GM19452 (cell line): ENCODE measurements around the gene HSPA1A.
"Not testable (repeated sequence)": the region's sequence is repeated elsewhere in the genome, so short reads cannot be mapped to it uniquely, and the experiment has no call there.

Source experiments
- ATAC-seq: cut with Tn5 transposase; IDR thresholded peaks from one replicate; pipeline ENCODE4 v1.9.1; 2021; ENCODE audit not compliant: unreplicated experiment

Gene HSPA1A

DNA sequence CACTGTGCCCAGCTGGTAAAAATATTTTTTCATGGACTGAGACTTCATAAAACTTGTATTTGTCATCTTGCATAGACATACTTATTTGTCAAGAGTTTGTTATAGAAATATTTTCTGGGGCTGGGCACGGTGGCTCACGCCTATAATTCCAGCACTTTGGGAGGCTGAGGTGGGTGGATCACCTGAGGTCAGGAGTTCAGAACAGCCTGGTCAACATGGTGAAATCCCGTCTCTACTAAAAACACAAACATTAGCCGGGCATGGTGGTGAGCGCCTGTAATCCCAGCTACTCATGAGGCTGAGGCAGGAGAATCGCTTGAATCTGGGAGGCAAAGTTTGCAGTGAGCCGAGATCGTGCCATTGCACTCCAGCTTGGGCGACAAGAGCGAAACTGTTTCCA is 6.7 kb upstream of the HSPA1A start:
- not testable (repeated sequence) for ATAC-seq

DNA sequence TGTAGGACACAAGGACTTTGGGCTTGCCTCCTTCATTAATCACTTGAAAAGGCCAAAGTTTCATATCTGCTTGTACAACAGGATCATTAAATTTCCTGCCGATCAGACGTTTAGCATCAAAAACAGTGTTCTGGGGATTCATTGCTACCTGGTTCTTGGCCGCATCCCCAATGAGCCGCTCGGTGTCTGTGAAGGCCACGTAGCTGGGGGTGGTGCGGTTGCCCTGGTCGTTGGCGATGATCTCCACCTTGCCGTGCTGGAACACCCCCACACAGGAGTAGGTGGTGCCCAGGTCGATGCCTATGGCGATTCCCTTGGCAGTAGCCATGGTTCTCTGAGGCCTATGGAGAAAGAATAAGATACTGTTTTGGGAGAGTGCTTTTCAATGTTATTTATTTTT is 3.7 kb upstream of the HSPA1A start:
- no peak for ATAC-seq

DNA sequence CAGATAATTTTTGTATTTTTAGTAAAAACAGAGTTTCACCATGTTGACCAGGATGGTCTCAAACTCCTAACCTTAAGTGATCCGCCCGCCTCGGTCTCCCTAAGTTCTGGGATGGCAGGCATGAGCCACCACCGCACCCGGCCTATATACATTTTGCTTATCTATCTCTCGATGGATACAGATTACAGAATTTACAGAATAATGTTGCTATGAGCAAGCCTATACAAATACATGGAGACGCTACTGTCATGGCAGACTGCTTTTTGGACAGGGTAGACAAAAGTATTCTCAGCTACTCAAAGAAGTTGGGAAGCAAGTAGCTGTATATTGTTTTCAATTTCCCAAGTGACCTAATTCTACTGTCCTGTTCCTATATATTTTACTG is 1.9 kb upstream of the HSPA1A start:
- ATAC-seq: no peak

DNA sequence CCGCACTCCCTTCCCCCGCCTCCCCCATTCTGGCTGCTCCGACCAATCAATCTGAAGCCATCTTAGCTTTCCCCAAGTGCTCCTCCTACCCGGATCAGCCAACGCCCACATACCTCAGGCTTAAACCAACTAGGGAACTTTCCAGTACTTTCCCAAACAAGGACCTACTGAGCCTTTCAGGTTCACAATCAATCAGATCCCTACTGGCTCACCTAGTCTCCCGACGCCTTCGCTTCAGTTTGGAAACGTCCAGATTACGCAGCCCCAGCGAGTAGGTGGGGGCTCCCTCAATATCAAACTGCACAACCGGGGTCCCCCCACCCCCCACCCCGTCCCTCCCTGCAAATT is 692 bp upstream of the HSPA1A start:
- no peak for ATAC-seq

DNA sequence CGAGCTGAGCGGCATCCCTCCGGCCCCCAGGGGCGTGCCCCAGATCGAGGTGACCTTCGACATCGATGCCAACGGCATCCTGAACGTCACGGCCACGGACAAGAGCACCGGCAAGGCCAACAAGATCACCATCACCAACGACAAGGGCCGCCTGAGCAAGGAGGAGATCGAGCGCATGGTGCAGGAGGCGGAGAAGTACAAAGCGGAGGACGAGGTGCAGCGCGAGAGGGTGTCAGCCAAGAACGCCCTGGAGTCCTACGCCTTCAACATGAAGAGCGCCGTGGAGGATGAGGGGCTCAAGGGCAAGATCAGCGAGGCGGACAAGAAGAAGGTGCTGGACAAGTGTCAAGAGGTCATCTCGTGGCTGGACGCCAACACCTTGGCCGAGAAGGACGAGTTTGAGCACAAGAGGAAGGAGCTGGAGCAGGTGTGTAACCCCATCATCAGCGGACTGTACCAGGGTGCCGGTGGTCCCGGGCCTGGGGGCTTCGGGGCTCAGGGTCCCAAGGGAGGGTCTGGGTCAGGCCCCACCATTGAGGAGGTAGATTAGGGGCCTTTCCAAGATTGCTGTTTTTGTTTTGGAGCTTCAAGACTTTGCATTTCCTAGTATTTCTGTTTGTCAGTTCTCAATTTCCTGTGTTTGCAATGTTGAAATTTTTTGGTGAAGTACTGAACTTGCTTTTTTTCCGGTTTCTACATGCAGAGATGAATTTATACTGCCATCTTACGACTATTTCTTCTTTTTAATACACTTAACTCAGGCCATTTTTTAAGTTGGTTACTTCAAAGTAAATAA is 2.0 kb downstream of the HSPA1A start:
- ATAC-seq: not testable (repeated sequence)

DNA sequence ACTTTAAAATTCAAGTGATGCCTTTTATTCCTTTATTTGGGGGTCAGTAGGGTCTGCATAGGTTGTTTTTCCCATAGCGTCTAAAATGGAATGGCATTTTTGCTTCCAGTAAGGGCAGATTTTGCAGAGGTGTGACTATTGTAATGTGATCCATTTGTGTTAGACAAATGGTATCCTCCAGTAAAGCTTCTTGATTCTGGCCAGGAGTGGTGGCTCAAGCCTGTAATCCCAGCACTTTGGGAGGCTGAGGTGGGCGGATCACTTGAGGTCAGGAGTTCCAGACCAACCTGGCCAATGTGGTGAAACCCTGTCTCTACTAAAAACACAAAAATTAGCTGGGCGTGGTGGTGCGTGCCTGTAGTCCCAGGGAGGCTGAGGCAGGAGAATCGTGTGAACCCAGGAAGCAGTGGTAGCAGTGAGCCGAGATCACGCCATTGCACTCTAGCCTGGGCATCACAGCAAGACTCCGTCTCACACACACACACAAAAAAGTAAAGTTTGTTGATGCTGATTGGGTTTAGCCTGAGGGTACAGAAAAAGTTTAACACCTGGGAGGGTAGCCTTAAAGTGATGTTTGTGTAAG is 2.7 kb downstream of the HSPA1A start:
- ATAC-seq: not testable (repeated sequence)

DNA sequence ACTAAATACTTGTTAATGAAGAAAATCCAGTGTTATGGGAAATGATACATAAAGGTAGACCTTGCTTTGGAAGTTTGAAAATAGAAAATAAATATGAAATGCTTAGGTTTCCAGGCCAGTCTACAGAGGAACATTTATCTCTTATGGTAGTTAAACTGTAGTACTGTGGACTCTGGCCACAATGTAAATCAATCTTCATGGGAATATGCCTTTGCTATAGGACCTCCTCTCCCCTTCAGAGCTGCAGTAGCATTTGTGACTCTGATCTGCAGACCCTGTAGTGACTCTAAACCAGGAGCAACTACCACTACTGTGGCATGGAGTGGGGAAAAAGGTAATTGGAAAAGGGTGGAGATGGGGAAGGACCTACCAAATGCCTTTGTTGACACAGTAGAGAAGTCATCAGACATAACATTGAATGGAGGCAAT is 4.5 kb downstream of the HSPA1A start:
- ATAC-seq: no peak

DNA sequence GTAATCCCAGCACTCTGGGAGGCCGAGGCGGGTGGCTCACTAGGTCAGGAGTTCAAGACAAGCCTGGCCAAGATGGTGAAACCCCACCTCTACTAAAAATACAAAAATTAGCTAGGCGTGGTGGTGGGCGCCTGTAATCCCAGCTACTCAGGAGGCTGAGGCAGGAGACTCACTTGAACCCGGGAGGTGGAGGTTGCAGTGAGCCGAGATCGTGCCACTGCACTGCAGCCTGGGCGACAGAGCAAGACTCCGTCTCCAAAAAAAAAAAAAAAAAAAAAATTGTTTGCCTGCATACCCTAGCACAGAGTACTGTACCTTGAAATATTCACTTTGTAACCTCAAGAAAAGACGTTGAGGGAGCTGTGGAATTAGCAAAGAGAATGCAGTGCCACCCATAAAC is 5.1 kb downstream of the HSPA1A start:
- ATAC-seq: not testable (repeated sequence)

DNA sequence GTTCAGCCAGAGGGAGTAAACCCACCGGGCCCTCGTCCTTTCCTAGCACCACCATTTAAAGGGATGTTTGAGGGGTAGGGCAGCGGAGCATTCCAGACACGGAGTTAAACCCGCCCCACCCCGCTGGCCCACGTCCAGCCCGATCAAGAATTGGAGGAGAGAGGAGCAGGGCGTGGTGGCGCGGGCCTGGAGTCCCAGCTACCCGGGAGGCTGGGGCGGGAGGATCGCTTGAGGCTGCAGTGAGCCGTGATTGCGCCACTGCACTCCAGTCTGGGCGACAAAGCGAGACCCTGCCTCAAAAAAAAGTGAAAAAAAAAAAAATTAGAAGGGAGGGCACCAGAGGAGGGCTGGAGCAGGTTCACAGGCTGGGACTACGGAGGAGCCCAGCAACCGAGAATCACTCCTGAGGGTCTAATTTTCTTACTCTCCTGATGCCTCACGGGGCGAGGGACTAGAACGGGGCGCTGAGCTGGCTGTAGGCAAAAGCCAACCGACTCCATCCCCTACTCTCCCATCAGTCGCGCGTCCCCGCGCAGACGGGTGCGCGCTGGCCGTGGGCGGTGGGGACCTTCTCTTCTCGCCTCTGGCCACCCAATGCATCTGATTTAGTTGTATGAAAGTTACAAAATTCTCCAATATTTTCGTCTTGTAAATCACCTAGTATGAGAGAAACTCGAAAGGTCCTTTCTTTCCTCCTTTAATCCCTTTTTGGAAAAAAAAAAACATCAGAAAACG is 6.1 kb downstream of the HSPA1A start:
- ATAC-seq: no peak

DNA sequence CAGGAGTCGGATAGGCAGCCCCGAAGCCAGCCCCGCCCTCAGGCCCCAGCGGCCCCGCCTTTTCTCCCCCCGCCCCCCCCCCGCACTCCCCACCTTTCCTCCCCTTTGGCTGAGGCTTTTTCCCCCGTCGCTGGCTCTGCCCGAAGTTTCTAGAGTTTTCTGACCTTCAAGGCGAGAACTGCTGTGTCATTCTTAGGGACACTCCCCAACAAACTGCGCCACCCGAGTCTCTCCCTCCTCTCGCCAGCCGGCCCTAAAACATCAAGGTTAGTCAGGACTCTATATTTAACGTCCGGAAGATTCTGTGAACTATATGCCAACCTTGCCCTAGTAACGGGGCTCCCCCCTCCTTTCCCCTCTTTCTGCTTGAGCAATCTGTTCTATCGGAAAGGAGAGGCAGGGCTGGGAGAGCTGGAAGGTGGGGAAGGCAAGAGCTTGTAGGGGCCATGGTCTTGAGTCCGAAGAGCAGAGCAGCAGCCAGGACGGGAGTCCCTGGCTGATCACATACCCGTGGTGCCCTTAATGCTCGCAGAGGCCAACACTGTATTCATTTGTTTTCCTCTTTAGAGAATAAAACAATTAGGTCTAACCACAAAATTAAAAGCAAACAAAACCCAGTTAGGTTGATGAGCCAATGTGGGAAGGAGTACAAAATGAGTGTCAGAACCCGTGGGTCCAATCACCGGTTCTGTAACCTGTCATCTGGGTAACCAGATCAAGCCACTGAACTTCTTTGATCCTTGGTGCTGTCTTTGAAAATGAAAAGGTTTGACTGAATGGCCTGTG is 6.9 kb downstream of the HSPA1A start:
- no peak for ATAC-seq

DNA sequence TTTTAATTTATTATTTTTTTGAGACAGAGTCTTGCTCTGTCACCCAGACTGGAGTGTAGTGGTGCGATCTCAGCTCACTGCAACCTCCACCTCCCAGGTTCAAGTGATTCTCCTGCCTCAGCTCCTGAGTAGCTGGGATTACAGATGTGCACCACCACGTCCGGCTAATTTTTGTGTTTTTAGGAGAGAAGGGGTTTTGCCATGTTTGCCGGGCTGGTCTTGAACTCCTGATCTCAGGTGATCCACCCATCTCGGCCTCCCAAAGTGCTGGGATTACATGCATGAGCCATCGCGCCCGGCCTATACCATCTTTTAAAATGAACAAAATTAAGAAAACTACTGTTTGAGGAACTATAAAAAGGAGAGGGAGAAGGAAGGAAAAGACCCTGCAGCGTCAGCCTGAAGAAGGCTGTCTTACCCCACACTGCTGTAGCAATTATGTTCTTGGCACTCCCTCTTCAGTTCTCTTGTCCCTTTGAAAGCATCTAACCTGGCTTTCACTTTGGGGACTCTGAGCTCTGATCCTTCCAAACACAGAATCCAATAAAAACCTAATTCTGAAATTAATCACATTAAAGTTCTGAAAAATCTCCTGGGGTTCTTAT is 8.4 kb downstream of the HSPA1A start:
- not testable (repeated sequence) for ATAC-seq

DNA sequence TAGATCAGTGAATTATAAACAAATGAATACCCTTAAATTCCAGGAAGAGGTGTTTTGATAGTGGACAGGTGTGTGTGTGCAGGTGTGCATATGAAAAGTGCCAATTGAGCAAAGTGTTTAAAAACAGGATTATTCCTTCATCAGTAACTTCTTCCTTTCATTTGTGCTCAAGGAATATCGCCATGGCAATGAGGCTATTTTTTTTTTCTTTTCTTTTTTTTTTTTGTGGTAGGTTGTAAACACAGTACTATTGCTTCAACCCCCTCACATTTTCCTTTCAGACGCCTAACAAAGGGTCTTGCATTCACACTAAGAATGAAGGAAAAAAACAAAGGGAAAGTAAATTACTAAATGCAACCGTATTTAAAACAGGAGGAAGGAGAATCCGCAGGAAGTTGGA is 10.2 kb downstream of the HSPA1A start:
- no peak for ATAC-seq

DNA sequence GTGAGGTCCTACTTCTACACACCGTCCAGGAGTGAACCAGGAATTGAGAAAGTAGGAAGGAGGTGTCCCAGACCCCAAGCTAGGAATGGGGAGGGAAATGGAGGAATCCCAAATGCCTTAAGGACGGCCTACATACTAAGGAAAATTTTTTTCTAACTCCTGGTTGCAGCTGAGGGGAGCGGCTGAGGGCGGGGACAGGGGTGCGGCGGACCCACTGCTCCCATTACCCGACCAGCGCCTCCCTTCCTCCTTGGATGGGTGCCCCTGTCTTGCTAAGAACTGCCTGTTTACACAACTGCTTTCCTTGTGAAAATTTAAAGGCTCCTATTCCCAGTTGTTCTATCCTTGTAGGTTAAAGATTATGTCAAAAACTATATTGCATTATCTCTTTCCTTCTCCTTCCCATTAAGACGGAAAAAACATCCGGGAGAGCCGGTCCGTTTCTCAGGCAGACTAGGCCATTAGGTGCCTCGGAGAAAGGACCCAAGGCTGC is 11.5 kb downstream of the HSPA1A start:
- no peak for ATAC-seq

DNA sequence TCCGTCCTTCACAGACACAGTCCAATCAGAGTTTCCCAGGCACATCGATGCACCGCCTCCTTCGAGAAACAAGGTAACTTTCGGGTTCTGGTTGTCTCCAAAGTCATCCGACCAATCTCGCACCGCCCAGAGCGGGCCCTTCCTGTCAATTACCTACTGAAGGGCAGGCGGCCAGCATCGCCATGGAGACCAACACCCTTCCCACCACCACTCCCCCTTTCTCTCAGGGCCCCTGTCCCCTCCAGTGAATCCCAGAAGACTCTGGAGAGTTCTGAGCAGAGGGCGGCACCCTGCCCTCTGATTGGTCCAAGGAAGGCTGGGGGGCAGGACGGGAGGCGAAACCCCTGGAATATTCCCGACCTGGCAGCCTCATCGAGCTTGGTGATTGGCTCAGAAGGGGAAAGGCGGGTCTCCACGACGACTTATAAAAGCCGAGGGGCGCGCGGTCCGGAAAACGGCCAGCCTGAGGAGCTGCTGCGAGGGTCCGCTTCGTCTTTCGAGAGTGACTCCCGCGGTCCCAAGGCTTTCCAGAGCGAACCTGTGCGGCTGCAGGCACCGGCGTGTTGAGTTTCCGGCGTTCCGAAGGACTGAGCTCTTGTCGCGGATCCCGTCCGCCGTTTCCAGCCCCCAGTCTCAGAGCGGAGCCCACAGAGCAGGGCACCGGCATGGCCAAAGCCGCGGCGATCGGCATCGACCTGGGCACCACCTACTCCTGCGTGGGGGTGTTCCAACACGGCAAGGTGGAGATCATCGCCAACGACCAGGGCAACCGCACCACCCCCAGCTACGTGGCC is 12.1 kb downstream of the HSPA1A start, which contains the start of gene HSPA1B:
HSPA1B (plus strand) TSS at position 453 of the 794 bp plus-strand sequence; CDS start at position 666, 213 bp downstream.
- peak; percentile 61 for ATAC-seq

DNA sequence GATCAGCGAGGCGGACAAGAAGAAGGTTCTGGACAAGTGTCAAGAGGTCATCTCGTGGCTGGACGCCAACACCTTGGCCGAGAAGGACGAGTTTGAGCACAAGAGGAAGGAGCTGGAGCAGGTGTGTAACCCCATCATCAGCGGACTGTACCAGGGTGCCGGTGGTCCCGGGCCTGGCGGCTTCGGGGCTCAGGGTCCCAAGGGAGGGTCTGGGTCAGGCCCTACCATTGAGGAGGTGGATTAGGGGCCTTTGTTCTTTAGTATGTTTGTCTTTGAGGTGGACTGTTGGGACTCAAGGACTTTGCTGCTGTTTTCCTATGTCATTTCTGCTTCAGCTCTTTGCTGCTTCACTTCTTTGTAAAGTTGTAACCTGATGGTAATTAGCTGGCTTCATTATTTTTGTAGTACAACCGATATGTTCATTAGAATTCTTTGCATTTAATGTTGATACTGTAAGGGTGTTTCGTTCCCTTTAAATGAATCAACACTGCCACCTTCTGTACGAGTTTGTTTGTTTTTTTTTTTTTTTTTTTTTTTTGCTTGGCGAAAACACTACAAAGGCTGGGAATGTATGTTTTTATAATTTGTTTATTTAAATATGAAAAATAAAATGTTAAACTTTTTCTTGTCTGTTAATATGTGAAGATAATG is 14.4 kb downstream of the HSPA1A start:
- ATAC-seq: no peak

DNA sequence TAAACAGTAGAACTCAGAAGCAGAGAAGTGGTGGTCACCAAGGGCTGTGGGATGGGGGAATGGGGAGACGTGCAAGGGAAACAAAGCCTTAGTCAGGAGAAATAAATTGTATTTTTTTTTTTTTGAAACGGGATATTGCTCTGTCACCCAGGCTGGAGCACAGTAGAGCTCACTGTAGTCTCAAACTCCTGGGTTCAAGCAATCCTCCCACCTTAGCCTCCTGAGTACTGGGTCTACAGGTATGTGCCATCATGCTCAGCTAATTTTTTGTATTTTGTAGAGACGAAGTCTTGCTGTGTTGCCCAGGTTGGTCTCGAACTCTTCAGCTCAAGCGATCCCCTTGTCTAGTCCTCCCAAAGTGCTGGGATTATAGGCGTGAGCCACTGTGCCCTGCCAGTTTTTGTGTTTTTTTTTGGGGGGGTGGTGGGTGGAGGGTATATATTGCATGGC is 15.6 kb downstream of the HSPA1A start:
- ATAC-seq: no peak

DNA sequence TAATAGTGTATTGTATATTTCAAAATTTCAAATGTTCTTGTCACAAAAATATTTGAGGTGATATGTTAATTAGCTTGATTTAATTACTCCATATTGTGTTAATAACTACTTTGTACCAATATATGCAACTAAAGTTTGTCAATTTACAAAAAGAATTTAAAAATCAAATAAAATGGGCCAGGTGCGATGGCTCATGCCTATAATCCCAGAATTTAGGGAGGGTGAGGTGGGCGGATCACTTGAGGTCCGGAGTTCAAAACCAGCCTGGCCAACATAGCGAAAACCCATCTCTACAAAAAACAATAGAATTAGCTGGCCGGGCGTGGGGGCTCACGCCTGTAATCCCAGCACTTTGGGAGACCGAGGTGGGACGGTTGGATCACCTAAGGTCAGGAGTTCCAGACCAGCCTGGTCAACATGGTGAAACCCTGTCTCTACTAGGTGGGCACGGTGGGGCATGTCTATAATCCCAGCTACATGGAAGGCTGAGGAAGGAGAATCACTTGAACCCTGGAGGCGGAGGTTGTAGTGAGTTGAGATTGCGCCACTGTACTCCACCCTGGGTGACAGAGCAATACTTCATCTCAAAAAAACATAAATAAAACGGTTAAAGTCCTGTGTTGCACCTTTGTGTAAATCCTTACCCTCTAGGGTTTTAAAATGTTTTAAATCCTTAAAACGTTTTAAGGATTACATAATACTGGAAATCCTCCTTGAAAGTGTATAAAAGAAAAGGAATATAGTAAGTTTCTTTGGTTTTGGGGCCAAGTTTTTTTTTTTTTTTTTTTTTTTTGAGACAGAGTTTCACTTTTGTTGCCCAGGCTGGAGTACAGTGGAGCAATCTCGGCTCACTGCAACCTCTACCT is 16.2 kb downstream of the HSPA1A start:
- ATAC-seq: no peak
